ENCODE measurements around the gene MS4A10.
A peak's percentile ranks its signal among the peaks of the same experiment; 100 is the strongest.
"Not testable (repeated sequence)": the region's sequence is repeated elsewhere in the genome, so short reads cannot be mapped to it uniquely, and the experiment has no call there.

The MS4A10 gene

DNA sequence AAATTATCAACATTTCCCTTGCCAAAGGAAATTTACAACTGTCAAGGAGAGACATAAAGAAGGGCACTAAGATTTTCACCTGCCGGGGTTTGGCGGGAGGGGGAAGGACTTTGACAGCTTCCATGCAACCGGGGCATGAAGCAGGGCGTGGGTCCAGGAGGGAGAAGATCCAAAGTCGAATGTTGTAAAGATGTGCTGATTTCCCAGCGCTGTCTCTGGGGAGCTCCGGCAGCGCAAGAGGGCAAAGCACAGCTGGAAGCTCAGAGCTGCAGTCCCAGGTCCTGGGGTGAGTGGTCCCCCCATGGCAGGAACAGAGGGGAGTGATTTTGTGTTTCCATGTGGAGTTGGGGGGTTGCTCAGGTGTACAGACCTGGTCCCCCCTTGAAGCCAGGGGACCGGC lies at the start of gene MS4A10:
Gene MS4A10 (plus strand): TSS at position 198 of the 400 bp plus-strand sequence. CDS start 5,003 bp downstream, outside the sequence.
- DNase-seq (ENCODE audit: low spot score) = no peak

DNA sequence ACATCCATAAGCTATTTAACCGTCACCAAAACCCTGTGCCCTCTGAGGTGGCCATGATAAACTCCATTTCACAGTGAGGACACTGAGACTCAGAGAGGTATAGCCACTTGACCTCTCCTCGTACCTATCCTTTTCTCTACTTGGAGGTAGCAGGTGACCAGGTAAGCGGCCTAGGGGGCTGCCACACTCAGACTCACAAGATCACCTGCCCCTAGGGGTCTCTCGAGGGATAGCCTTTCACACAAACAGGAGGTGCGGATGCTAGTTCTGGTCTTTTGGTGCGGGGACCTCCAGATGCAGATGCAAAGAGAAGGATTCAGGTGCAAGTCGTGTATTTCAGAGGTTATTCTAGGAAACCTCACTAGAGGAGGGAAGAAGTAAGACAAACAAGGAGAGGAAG lies 46.0 kb upstream of the MS4A10 start:
- DNase-seq (ENCODE audit: low spot score) = no peak

DNA sequence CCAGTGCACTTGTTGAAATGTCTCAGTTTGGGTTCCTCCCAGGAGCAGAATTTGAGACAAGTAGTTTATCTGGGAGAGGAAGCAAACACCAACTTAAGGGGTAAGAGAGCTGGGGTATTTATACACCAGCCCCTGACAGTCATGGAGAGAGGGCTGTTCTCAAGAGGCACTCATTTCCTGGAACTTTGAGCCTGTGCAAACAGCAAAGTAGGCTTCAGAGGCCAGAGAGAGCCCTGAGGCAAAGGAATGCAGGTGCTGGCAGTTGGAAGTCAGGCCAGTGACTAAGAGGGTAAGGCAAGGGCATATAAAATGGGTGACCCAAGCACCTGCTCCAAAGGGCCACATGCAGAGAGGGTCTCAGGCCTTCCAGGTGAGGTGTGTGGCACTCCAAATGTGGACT lies 44.6 kb upstream of the MS4A10 start:
- DNase-seq (ENCODE audit: low spot score) = no peak

DNA sequence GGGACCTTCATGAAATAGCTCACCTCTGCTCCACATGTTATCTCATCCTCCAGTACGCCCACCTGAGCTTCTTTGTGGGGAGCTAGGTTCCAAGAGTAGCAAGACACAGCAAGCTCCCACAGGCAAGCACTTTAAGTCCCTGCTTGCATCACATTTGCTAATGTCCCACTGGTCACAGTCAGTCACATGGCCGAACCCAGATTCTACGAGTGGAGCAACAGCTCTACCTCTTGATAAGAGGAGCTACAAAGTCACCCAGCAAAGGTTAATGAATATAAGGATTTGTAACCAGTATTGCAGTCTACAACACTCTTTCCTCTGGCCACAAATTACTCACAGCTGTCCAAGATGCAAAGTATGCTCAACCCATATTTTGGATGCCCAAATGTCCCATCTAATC lies 43.7 kb upstream of the MS4A10 start:
- no peak for DNase-seq (ENCODE audit: low spot score)

DNA sequence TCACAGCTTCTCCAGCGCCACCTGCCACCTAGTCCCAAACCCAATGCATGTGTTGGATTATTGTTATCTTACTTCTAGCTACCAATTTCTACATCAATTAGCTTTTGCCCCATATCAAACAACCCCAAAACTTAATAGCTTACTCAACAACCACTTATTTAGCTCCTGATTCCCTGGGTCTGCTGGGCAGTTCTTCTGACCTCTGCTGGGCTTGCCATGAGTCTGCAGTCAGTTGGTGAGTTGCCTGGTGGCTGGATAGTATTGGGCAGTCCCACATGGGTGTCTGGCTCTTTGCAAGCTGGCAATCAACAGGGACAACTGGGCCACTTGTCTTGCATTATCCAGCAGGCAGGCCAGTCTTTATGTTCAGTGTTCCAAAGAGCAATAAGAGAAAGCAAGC lies 42.1 kb upstream of the MS4A10 start:
- DNase-seq (ENCODE audit: low spot score) = no peak

DNA sequence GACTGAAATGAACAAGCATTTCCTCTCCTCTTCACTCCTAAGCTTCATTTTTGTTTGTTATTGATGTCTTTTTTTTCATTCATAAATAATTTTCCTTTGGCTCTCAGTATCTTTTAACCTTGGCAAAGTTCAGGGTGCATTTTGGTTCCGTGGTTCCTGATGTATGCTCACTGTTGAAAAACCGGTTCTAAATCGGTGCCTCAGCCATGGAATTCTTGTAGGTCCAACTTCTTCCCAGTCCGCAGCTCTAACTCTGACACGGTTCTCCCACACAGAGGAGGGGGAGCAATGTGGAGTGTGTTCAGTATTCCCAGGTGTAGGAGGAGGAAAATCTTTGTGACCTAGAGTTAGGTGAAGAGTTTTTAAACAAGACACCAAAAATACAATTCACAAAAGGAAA lies 41.0 kb upstream of the MS4A10 start:
- no peak for DNase-seq (ENCODE audit: low spot score)

DNA sequence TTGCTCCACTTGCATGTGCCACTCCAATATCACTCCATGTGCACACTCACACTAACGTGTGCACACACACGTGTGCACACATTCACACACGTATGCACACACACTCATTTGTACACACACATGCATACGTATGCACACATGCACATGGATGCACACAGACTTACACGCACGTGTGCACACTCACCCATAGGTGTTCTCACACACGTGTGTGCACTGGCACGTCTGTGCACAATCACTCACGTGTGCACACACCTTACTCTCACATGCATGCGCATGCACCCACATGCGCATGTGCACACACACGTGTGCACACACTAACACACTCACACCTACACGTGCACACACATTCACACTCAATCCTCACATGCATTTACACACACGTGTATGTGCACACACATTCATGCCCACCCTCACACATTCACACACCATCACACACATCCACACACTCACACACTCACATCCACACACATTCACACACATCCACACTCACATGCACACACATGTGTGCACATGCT lies 37.7 kb upstream of the MS4A10 start:
- no peak for DNase-seq (ENCODE audit: low spot score)

DNA sequence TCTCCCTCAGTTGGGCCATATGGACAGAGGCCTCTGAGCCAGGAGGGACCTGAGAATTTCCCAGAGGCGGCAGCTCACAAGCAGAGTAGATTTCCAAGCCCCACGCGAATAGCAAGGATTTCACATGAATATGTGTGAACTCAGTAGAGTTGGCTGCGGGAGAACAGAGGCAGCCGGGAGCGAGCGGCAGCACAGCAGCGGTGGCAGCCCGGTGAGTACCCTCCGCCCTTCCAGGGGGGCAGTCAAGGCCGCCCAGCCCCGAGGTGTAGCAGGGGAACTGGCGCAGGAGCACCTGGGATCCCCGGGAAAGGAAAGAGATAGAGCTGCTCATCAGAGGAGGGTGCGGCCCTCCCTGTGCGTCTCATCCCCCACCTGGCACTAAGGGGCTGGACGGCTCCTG lies 36.9 kb upstream of the MS4A10 start:
- no peak for DNase-seq (ENCODE audit: low spot score)

DNA sequence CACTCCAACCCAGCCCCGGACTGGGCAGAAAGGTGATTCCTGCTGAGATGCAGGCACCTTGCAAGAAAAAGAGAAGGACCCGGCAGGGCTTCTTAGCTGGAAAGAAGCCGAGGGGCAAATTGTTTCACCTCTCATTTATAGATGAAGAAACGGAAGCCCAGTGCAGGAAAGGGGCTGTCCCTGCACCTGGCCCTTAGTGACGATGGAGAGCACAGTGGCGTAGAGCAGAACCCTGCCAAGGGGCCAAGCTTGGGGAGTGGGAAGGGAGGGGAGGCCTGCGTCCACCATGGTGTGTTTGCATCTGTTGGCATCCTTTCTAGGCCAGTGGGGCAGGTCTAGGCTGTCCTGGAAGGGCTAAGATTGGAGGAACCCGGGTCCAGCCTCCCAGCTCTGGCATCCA lies 36.3 kb upstream of the MS4A10 start:
- DNase-seq (ENCODE audit: low spot score) = no peak

DNA sequence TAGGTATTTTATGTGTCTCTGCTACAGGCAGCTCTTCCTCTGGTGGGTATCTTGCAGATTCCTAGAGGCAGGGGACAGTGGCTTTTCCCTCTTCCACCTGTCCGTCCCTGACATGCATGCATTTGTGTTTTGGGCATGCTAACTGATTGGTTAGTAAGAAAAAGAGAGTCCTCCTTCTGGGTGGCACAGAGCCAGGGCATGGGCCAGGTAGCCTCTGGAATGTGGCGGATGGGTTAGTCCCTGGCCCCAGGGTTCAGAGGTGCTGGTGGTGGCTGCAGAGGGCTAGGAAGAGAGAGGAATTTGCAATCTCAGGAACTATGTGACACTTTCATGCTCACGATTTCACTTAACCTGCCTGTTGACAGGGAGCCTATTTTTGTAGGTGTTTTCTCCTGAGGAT lies 34.2 kb upstream of the MS4A10 start:
- no peak for DNase-seq (ENCODE audit: low spot score)

DNA sequence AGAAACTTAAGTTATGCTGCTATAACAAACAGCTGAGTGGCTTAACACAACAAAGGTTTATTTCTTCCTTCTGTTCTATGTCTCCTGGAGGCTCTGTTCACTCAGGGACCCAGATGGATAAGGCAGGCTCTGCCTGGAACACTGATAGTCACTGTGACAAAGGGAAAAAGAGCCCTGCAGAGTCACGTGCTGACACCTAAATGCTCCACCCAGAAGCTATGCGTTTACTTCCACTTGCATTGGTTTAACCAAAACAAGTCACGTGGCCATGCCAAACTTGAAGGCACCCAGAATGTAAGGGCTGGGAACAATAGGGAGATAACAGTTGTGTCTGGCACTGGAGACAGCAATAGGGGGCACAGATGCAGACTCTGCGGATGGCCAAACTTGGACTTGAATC lies 31.8 kb upstream of the MS4A10 start:
- DNase-seq (ENCODE audit: low spot score) = no peak

DNA sequence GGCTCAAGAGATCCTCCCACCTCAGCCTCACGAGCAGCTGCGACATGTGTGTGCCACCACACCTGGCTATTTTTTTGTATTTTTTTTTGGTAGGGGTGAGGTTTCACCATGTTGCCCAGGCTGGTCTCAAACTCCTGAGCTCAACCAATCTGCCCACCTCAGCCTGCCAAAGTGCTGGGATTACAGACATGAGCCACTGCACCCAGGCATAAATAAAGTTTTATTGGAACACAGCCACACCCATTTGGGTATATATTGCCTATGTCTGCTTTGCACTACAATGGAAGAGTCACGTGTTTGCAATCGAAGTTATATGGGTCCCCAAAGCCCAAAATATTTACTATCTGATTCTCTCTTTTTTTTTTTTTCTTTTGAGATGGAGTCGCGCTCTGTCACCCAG lies 30.2 kb upstream of the MS4A10 start:
- DNase-seq (ENCODE audit: low spot score) = no peak

DNA sequence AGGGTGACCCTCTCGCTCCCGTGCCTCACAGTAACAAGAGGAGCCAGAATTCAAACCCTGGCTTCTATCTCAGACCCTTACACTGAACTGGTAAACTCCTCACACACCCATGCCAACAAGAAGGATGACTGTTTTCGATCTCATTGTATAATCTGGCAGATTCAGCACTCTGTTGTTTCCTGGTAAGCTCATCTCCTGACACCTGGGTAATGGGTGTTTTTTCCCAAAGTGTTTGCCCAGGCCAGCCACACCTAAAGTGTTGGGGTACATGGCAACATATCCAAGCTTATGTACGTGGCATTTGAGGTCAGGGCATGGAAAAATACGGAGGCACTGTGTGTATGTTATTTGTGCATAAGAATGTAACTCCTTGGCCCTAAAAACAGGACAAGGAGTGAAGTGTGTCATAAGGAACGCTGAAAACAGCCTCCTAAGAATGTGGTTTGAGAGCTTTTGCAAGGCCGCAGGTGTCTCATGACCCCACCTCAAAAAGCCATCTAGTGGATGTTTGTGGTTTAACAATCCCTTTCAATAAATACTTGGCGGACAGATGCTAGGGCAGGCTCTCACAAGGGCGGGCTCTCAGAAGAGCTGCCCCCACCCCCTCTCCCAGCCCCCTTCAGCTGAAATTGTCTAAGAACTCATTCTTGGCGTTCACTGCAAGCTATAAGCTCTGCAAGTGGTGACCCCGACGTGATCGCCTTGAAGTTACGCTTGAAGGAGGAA lies 28.7 kb upstream of the MS4A10 start, which contains the start of gene MS4A15:
Gene MS4A15 (plus strand): TSS at position 561 of the 726 bp plus-strand sequence. CDS start 6,867 bp downstream, outside the sequence.
- no peak for DNase-seq (ENCODE audit: low spot score)

DNA sequence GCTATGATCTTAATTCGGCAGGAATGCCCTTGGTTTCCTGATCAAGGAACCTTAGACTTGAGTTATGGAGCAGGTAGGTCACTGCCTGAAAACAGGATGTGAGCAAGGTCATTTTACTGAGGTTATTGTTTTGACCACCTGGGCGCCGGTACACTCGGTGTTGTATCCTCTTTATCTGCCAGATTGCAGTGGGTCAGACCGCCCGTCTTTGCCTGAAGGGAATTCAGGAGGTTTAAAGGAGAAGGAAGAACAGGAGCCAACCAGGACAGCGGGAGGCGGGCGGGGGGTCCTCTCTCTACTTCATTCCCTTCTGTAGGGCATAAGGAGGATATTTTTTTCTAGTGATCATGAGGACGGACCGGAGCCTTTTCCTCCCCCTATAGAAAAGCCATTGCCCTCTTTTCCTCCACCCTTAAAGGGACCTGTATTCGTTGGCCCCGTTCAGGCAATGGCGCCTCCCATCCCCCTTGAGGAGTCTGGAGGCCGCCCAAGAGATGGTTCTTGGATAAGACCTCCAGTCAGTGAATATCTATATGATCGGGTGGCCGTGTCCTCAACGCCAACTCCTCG lies 27.8 kb upstream of the MS4A10 start:
- no peak for DNase-seq (ENCODE audit: low spot score)

DNA sequence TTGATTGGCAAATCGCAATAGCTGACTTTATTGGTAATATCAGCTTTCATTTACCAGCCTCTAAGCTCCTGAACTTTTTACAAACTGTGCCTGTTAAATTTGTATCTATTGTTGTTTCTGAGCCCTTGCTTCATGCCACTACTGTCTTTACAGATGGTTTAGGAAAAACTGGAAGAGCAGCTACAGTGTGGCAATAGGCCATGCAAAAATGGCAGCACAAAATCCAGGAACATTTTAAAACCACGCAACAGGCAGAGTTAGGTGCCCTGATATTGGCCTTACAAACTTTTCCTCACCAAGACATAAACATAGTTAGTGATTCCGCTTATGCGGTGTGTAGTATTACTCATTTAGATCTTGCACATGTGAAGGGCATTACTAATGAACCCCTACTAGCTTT lies 26.5 kb upstream of the MS4A10 start:
- not testable (repeated sequence) for DNase-seq (ENCODE audit: low spot score)

DNA sequence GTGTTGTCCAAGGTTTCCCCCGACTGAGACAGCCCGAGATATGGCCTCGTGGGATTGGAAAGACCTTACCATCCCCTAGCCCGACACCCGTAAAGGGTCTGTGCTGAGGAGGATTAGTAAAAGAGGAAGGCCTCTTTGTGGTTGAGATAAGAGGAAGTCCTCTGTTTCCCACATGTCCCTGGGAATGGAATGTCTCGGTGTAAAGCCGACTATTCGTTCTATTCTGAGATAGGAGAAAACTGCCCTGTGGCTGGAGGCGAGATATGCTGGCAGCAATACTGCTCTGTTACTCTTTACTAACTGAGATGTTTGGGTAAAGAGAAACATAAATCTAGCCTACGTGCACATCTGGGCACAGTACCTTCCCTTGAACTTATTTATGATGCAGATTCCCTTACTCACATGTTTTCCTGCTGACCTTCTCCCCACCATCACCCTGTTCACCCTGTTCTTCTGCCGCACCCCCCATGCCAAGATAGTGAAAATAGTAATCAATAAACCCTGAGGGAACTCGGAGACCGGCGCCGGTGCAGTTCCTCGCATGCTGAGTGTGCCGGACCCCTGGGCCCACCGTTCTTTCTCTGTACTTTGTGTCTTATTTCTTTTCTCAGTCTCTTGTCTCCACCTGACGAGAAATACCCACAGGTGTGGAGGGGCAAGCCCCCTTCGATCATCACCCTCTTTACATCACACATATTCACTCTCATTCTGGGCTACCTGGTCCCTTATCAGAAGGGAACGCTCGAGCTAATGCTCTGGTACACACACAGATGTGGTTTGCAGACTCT lies 25.5 kb upstream of the MS4A10 start:
- DNase-seq (ENCODE audit: low spot score) = peak; percentile 14

DNA sequence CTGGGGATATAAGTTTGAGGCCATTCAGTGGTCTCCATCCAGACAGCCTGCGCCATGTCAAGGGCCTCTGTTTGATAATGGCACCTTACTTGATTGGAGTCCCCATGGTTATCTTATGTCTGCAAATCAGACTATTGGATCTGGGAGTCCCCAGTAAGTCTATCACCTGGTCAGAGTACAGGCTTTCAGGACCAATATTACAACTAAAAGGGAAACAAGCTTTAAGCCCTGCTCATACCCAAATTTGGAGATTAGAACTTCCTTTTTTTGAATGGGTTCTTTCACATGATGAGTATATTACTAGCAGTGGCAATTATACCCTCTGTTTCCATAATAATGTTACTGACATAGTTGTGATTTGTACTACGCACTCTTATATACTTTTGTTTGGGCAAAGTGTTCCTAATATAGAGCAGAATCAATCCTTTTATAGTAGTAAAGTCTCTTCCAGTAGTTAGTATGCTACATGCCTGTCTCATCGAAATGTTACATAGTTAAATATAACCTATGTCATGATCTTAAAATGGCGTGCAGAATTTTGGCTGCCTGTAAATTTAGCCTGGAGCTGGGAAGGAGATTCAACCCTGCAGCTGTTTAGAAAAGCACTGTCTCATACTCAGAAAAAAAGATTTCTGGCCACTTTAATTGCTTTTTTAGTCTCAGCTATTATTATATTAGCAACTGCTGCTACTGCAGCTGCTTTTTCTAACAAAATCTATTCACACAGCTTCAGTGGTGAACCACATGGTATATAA lies 23.5 kb upstream of the MS4A10 start:
- DNase-seq (ENCODE audit: low spot score) = peak; percentile 6

DNA sequence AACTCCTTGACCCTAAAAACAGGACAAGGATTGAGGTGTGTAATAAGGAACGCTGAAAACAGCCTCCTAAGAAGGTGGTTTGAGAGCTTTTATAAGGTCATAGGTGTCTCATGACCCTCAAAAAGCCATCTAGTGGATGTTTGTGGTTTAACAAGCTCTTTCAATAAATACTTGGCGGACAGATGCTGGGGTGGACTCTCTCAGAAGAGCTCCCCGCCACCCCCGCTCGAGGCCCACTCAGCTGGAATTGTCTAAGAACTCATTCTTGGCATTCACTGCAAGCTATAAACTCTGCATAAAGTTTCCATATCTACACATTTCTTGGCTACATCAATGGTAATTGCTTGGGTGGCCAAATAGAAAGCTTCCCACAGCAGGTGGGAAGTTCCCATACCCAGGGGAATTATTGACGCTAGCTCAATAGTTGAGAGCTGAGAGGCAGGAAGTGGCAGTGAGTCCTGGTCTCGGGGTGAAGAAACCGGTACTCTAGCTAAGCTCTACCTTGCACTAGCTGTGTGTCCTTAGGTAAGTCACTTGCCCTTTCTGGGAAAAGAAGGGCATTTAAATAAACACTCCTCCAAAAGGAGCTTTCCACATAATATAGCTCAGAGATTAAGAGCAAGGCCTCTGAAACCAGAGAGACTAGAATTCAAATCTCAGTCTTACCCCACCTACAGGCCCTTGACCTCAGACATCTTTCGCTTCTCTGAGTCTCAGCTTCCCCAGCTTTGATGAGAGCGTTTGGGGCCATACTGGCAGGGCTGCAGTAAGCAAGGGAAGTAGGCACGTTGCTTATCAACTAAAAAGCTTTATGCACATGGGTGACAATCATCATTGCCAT lies 22.1 kb upstream of the MS4A10 start:
- no peak for DNase-seq (ENCODE audit: low spot score)

DNA sequence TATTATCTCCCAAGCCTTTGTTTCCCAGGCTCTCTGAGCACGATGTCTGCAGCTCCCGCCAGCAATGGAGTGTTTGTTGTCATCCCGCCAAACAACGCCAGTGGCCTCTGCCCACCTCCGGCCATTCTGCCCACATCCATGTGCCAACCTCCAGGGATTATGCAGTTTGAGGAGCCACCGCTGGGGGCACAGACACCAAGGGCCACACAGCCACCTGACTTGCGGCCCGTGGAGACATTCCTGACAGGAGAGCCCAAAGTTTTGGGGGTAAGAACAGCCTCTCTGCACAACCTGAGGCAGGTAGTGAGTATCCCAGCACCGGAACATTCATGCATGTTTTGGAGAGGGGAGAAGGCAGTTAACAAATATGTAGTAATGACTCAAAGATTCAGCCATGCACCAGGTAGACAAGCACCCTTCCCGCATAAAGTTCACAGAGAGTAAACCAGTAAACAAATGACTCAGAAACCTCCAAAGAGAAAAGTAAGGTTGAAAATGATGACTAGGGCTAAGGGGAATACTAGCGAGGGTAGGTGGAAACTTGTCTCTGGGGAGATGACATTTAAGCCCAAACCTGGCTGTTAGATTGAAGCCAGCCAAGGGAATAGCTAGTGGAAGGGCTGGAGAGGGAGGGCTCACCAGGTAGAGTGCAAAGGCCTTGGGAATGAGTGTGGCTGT lies 21.3 kb upstream of the MS4A10 start:
- no peak for DNase-seq (ENCODE audit: low spot score)

DNA sequence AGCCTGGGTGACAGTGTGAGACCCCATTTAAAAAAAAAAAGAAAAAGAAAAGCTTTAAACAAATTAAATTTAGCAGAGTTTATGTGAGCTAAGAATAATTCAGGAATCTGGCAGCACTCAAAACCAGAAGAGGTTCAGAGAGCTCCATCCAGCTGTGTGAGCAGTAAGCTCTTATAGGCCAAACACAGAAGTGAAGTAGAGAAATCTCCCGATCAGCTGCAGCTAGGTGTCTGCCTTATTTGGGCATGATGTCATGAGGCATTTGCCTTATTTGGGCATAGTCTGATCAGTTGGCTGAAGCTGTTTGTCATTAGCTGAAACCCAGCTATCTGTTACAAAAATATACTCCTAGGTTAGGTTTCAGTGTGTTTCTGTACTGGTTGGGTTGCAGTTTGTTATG lies 20.3 kb upstream of the MS4A10 start:
- DNase-seq (ENCODE audit: low spot score) = no peak

DNA sequence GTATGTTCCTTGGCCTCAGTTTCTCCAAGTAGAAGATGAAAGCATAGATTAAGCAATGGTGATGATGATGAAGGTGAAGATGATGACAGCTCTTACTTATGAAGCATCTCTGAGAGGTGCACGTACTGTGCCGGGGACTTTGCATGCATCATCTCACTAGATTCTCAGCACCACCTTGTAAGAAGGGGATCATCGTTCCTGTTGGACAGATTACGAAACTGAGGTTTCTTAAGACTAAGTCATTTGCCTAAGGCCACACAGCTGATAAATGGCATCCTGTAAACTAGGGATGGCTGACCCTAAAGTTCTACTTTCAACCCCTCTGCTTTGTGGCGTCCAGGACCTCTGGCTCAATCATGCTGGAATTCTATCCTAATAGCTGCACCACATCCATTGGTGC lies 19.8 kb upstream of the MS4A10 start:
- no peak for DNase-seq (ENCODE audit: low spot score)
